Measurements from ENCODE around the gene GPC1.
A peak's percentile ranks its signal among the peaks of the same experiment; 100 is the strongest.

GPC1 gene

GRCh38 chr2:240413813-240414429, 21.5 kb upstream of the GPC1 start:
- peak; percentile 49 for DNase-seq

- peak; percentile 27 for DNase-seq
Measured at GRCh38 chr2:240416821-240417220, 18.6 kb upstream of the GPC1 start.

- DNase-seq = peak; percentile 18
Measured at GRCh38 chr2:240418311-240418710, 17.2 kb upstream of the GPC1 start.

- peak; percentile 21 for DNase-seq
Measured at GRCh38 chr2:240419271-240419670, 16.2 kb upstream of the GPC1 start.

- no peak for DNase-seq
Measured at GRCh38 chr2:240419723-240420122, 15.7 kb upstream of the GPC1 start.

GRCh38 chr2:240420206-240421104, 15.0 kb upstream of the GPC1 start:
- peak; percentile 33 for DNase-seq

- peak; percentile 23 for DNase-seq
Measured at GRCh38 chr2:240421381-240421780, 14.1 kb upstream of the GPC1 start.

GRCh38 chr2:240422658-240423329, 12.7 kb upstream of the GPC1 start:
- peak; percentile 14 for DNase-seq

- peak; percentile 32 for DNase-seq
Measured at GRCh38 chr2:240423788-240424191, 11.7 kb upstream of the GPC1 start.

GRCh38 chr2:240424341-240425235, 10.9 kb upstream of the GPC1 start:
- peak; percentile 13 for DNase-seq

- DNase-seq = peak; percentile 45
Measured at GRCh38 chr2:240425236-240425615, 10.2 kb upstream of the GPC1 start.

- DNase-seq = peak; percentile 22
Measured at GRCh38 chr2:240425697-240426096, 9.8 kb upstream of the GPC1 start.

GRCh38 chr2:240426845-240427721, 8.4 kb upstream of the GPC1 start:
- DNase-seq = peak; percentile 34

- no peak for DNase-seq
Measured at GRCh38 chr2:240427729-240428128, 7.7 kb upstream of the GPC1 start.

- DNase-seq = no peak
Measured at GRCh38 chr2:240428245-240428644, 7.2 kb upstream of the GPC1 start.

GRCh38 chr2:240429341-240429871, 6.1 kb upstream of the GPC1 start:
- peak; percentile 38 for DNase-seq

GRCh38 chr2:240429872-240430491, 5.5 kb upstream of the GPC1 start:
- DNase-seq = peak; percentile 49

GRCh38 chr2:240430595-240430994, 4.9 kb upstream of the GPC1 start:
- peak; percentile 35 for DNase-seq

- peak; percentile 46 for DNase-seq
Measured at GRCh38 chr2:240431271-240431660, 4.2 kb upstream of the GPC1 start.

GRCh38 chr2:240431661-240432424, 3.6 kb upstream of the GPC1 start:
- DNase-seq = peak; percentile 23

All from islet precursor cell (in vitro differentiated cells).